ENCODE measurements around the gene TP73. TPM values are rescaled to one million over a fixed set of nuclear protein-coding genes. Genes with fewer than 3 reads are reported as not detected.

TP73 gene
- total RNA-seq, 1 donor from 2014 or later, result under 0.01 TPM

DNA sequence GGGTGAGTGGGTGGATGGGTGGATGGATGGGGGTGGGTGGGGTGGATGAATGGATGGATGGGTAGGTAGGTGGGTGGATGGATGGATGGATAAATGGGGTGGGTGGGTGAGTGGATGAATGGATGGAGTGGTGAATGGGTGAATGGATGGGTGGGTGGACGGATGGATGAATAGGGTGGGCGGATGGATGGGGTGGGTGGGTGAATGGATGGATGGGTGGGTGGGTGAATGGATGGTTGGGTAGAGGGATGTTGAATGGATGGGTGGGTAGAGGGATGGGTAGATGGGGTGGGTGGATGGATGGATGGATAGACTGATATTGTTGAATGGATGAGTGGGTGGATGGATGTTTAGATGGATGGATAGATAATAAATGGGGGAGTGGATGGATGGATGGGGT is 73.0 kb downstream of the TP73 start:
- DNase-seq (ENCODE audit: low read depth, low spot score), result no peak

DNA sequence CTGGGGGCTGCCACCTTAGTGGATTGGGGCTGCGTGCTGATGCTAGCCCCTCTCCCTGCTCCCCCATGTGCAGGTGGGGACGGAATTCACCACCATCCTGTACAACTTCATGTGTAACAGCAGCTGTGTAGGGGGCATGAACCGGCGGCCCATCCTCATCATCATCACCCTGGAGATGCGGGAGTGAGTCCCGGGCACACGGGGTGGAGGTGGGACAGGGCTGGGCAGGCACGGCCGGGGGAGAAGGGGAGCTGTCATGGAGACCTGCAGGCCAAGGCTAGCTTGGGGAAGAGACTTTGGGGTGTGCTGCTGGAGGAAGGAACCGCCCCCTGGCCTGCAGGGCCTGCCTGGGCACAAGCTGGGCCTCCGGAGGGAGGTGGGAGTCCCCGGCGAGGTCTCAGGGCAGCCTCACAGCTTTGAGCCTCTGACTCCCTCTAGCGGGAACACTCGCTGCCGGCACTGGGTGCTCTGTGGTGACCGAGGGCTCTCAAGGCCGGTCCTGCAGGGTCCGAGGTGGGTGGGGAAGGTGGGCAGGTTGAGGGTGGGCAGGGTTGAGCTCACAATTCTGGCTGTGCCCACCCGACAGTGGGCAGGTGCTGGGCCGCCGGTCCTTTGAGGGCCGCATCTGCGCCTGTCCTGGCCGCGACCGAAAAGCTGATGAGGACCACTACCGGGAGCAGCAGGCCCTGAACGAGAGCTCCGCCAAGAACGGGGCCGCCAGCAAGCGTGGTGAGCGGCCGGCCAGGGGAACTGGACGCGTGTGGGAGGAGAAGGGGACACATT is 74.9 kb downstream of the TP73 start:
- no peak for DNase-seq (ENCODE audit: low read depth, low spot score)

DNA sequence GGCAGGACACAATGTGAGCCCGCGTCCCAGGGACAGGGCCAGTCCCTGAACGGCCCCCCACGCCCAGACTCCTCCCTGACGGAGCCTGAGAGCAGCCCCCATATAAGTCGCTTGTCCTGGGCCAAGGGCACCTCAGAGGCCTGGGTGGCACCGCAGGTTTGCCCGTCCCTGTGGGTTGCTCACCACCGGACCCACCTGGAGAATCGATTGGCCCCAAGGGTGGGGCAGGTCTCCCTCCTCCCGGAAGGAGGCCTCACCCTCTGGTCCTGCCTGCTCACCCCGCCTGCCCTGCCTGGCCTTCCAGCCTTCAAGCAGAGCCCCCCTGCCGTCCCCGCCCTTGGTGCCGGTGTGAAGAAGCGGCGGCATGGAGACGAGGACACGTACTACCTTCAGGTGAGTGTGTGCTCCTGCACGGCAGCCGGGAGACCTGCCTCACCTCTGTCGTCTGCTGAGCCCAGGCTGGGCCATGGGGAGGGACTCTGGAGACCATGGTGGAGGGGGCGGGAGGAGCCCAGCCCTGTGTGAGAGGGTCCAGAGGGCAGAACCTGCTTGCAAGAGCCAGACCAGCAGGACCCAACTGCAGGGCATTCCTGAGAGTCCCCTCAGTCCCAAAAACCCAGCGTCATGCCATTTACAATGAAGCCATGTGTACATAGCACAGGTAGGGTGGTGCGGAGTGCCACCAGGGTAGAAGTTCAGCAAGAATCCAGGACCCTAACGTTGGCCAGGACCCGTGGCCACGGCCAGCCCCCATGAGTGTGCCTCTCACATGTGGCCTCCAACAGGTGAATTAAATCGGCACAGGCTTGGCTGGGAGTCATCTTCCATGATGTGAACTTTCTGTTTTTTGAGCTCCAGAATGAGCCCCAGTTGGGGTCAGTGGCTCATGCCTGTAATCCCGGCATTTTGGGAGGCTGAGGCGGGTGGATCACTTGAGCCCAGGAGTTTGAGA is 75.8 kb downstream of the TP73 start:
- no peak for DNase-seq (ENCODE audit: low read depth, low spot score)

GRCh38 chr1:3729594-3730542 is 77.6 kb downstream of the TP73 start:
- DNase-seq (ENCODE audit: low read depth, low spot score), result no peak

GRCh38 chr1:3730543-3731247 is 78.4 kb downstream of the TP73 start:
- no peak for DNase-seq (ENCODE audit: low read depth, low spot score)

- DNase-seq (ENCODE audit: low read depth, low spot score), result no peak
Observed at GRCh38 chr1:3731583-3732433, 79.5 kb downstream of the TP73 start.

DNA sequence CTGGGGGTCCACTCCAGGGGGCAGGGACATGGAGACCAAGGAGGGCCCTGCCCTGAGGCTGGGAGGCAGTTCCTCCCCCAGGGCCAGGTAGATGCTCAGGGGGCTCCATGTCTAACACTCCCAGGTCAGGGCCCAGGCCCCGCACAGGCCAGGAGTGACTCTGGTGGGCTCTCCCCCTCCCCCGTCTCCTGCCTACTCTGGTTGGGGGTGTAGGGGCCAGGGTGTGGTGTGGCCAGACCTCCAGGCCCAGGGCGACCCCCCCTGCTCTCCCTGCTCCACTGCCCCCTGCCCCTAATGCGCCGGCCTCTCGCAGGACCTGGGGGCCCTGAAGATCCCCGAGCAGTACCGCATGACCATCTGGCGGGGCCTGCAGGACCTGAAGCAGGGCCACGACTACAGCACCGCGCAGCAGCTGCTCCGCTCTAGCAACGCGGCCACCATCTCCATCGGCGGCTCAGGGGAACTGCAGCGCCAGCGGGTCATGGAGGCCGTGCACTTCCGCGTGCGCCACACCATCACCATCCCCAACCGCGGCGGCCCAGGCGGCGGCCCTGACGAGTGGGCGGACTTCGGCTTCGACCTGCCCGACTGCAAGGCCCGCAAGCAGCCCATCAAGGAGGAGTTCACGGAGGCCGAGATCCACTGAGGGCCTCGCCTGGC is 80.2 kb downstream of the TP73 start:
- DNase-seq (ENCODE audit: low read depth, low spot score), result no peak

GRCh38 chr1:3733094-3733882 is 81.0 kb downstream of the TP73 start:
- DNase-seq (ENCODE audit: low read depth, low spot score), result no peak

- no peak for DNase-seq (ENCODE audit: low read depth, low spot score)
Observed at GRCh38 chr1:3733883-3734589, 81.7 kb downstream of the TP73 start.

GRCh38 chr1:3734602-3735001 is 82.3 kb downstream of the TP73 start:
- no peak for DNase-seq (ENCODE audit: low read depth, low spot score)

DNA sequence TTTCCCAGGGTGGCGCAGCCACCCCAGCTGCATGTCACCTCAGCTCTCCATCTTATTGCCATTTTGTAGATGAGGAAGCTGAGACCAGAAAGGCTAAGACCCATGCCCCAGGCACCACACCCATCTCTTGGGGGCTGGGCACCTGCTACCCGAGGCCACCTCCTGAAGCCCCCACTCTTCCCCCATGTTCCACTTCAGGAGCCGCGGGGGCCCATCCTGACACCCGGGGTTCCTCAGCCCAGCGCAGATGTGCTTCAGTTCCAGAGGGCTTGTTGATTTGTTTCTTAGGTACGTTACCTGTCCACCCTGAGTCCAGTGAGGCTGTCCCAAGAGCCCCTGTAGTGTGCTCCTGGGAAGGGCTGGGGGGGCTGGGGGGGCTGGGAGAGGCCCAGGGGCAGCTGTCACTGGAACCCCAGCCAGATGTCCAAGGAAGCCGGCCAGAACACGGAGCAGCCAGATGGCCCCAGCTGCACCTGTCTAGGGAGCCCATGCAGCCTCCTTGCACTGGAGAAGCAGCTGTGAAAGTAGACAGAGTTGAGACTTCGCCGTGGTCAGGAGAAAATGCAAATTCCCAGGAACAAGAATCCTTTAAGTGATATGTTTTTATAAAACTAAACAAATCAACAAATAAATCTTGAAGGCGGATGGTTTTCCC is 82.8 kb downstream of the TP73 start:
- DNase-seq (ENCODE audit: low read depth, low spot score), result no peak

DNA sequence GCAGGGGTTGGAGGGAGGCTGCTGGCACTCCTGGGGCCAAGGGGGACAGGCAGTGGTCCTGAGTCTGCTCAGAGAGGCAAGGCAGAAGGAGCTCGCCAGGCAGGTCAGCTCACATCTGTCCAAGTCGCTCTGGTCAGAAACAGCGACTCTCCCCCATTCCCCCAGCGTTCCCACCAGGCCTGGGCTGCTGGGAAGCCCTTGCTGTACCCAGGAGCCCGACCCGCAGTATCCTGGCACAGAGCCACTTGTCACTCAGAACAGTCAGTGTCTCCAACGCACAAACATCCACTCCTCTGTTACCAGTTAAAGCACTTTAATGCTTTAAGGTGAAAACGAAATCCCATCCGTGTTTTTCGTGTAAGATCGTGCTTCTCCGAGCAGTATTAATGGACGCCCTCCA is 83.4 kb downstream of the TP73 start:
- no peak for DNase-seq (ENCODE audit: low read depth, low spot score)

DNA sequence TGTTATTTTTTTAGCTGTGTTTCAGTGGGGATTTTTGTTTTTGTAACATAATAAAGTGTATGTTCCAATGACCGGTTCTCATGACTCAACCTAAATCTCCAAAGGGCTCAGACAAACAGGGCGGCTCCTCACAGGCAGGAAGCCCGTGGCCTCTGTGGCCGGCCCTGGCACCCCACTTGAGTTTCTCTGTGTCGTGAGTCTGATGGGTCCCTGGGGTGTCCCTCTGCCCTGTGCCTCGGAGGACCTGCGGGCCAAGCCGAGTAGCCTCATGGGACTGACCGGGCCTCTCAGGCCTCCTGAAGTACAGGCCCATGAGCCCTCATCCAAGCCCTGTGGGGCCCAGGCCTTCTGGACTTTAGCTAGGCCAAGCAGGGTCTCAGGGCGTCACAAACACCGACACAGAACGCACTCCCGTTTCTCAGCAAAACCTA is 83.8 kb downstream of the TP73 start:
- DNase-seq (ENCODE audit: low read depth, low spot score), result no peak

GRCh38 chr1:3736708-3737107 is 84.4 kb downstream of the TP73 start:
- DNase-seq (ENCODE audit: low read depth, low spot score), result no peak

GRCh38 chr1:3738943-3739342 is 86.6 kb downstream of the TP73 start:
- no peak for DNase-seq (ENCODE audit: low read depth, low spot score)

- no peak for DNase-seq (ENCODE audit: low read depth, low spot score)
Observed at GRCh38 chr1:3740042-3740441, 87.7 kb downstream of the TP73 start.

DNA sequence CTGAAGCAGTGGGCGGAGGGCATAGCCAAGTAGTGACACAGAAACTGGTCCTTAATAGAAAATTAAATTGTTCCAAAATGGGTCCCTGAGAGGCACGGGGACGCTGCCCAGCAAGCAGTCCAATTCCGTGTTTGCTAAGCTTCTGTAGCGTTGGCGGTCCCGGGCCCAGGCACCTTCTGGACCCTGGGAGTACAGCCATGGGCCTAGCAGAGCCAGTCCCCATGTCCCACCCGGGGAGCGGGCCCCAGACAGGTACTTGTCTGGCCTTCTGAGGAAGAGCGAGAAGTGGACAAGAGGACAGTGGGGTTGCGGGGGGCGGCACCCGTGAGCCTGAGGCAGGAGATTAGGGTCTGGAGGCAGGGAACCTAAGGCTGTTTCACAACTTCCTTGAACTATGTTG is 88.4 kb downstream of the TP73 start:
- DNase-seq (ENCODE audit: low read depth, low spot score), result no peak
